Middle frontal gyrus (tissue), 1 donor: ENCODE data around the gene DAAM2.

Experiments
- DNase-seq: peaks from one replicate; pipeline ENCODE4 v3.0.0-alpha.2; 2015; ENCODE audit warnings: low spot score; ENCODE audit errors: extremely low spot score

DAAM2 gene

DNA sequence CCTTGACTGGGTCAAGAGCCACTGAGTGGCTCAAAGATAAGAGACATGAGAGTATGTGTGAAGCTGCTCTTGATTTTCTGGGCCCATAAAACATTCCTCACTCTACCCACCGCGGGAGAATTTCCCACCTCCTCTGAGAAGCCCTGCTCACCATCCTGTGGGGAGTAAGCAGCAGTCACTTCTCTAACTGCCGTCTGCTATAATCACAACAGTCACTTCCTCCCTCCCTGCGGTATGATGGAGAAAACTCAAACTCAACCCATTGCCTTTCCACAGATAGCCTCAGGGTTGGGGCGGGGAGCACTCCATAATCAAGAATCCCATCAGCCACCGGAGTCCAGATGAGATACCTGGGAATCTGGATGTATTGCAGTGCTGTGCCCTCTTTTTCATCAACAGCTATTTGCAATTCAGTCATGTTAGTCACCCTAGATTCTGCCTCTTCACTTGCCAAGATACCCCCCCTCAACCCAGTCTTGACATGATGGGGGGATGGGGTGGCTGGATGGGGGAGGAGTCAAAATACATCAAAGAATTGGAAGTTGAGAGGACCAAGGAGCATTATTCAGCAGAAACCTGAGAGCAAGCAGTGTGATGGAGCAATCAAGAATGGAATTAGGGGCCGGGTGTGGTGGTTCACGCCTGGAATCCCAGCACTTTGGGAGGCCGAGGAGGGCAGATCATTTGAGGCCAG lies 137.0 kb downstream of the DAAM2 start:
- no peak for DNase-seq

DNA sequence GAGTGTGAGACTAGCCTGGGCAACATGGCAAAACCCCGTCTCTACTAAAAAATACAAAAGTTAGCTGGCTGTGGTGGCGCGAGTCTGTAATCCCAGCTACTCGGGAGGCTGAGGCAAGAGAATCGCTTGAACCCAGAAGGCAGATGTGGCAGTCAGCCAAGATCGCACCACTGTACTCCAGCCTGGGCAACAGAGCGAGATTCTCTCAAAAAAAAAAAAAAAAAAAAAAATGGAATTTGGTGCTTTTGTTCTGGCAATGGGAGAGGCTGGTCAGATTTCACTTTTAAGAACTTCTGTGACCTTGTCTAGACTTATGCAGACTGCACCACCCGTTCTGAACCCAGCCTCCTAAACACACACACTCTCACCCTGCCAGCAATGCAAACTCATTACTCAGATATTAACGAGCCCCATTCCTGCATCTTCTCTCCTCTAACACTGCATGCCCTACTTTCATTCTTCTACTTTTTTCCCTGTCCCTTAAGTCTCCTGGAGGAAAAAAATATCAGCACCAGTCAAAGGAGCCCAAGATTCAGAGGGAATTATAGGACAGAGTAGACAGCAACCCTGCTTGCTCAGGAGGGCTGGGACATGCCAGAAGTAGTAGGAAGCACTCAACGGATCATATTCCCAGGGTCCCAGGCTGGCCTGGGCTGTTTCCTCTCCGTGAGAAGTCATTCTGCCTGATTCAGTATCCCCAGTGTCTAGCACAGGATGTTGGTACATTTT lies 137.7 kb downstream of the DAAM2 start:
- DNase-seq = no peak

DNA sequence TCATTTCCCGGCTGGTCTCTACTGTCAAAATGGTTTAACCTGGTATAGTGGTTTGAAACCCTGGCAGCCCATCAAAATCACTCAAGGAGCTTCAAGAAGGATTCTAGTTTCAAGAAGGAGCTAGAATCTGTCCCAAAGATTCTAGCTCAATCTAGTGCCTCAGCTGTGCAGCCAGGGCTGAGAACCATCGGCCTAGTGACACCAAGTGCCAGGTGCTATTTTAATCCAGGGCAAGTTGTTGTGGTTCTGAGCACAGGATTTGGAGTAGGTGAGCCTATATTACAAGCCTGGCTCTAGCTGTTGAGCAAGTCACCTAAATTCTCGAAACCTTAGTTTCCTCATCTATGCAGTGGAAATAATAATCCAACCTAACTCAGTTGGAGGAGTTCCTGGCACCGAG lies 138.4 kb downstream of the DAAM2 start:
- no peak for DNase-seq

DNA sequence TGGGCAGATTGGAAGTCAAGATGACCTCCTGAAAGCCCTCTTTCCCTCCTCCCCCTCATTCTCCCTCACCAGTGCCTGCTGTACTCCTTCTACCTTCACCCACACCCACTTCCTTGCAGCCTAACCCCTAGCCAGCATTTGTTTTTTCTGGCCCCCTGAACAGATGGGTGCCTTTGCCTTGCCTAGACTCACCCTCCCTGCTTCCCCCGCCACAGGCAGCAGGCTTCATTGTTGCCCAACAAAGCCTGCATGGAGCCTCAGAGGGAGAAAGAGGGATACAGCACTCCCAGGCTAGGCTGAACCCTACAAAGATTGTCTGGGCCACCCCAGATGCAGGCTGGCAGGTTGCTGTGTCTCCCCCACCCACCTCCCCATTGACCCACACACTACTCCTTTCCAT lies 139.4 kb downstream of the DAAM2 start:
- no peak for DNase-seq

DNA sequence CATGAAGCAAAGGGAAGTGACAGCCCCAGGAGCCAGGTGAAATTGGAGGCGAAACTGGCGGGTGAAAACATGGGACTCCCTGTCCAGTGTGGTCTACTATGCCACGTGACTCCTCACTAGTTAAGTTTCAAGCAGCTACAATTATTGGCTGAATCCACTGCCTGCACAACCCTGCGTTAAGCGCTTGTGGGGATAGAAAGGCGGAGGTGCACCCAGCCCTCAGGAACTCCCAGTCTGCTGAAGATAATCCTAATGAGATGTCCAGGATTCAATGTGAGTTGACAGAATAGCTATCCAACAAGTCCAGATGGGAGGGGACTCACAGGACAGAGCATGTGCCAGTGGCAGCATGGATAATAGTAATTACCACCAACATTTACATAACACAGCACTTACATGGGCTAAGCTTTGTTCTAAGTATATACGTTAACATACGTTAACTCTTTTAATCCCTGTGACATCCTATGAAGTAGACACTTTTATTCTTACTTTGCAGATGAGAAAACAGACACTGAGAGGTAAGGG lies 140.3 kb downstream of the DAAM2 start:
- DNase-seq = no peak

DNA sequence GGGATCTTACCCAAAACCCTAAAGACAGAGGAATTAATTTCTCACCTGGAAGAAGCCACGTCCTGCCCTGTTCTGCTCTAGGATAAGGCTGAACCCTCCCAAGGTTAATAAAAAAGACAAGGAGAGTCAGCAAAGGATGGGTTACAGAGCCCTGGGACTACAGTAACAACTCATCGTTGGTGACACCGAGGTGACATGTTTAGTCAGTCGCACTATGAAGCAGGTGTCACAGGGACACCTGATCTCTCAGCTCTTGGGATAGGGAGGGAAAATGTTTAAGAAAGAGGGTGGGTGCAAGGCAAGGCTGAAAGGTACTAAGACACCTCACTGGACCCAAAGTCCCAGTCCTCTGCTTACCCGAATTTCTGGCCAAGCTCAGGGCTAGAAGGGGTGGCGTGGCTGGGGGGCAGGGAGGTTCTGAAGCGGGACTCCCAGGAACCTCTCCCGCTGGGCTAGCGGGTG lies 141.5 kb downstream of the DAAM2 start:
- no peak for DNase-seq

DNA sequence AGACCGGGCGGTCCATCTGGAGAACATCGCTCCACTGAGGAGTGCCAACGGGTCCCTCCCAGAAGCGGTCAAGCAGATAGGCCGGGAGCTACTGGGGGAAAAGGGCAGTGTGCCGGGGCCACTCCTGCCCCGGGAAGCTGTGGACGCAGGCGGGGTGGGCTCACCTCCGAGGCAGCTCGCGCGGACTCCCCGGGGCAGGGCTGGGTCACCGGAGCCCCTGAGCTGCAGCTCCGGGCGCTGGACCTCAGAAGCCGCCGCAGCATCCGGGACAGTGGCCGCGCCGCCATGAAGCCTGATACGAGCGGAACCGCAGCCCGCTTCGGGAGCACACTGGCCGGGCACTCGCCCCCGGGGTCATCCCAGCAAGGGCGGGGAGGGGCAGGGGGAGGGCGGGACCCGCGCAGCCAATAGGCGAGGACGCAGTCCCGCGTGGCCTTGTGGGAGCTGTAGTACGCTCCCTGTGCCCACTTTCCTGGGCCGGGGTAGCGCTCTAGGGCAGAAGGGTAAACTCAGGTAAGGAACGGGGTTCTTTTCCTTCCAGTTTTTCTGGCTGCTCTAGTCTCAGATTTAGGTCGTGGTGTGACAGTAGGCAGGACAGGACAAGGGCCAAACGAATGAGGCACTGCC lies 142.1 kb downstream of the DAAM2 start, which contains the start of gene MOCS1:
Gene MOCS1, minus strand, starts transcription at position 332 of the 627 bp plus-strand sequence. Its CDS starts 45 bp downstream, at position 287.
- DNase-seq = peak; percentile 73

DNA sequence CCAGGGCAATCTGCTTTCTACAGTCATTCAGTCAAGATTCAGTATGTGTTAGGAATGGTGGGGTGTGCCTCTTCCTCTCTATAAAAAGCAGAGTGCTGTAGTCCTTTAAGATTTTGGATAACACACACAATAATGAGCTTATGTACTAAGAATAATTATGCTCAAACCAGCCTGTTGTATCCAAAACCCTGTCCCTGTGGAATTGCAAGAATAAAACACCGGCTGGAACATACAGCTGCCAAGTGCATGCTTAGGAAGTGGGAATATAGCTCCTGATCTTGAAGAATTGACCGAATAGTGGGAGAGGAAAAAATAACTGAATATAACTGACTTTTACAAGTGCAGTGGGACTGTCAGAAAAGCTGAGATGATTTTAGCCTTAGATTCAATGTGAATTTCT lies 143.1 kb downstream of the DAAM2 start:
- no peak for DNase-seq

DNA sequence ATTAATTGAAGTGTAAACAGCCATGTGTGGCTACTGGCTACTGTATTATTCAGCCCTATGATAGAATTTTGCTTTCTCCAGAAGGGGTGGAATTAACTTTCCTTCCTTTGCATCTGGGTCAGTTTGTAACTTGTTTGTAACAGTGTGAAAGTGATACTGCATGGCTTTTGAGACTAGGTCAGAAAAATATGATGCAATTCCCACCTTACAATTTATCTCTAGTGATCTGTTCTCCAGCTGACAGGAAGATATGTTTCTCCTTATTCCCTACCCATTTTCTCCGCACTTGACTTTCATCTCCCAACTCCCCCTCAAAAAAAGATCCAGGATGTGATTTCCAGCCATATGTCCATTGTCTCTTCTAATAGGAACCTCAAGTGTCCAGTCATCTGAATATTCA lies 144.7 kb downstream of the DAAM2 start:
- no peak for DNase-seq

DNA sequence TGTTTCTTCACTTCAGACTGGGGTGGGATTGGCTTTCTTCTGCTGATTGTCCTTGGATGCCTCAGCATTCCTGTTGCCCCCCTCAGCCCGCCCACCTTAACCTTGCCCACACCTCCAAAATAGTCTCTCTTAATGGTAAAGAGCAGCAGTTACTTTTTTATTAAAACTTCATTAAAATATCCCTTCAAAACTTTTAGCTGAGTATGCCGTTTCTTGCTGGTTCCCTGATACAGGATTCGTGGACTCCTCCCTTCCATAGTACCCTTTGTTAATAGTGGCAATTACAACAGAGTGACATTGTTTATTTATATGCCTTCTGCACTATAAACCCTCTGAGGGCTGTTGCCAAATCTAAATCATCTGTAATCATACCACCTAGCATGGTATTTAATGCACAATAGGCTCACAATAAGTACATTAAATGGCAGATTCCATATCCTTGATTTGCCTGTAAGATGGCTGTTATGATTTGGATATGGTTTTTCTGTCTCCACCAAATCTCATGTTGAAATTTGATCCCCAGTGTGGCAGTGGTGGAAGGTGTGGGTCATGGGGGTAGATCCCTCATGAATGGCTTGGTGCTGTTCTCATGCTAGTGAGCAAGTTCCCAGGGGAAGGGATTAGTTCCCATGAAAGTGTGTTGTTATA lies 145.6 kb downstream of the DAAM2 start:
- DNase-seq = no peak

DNA sequence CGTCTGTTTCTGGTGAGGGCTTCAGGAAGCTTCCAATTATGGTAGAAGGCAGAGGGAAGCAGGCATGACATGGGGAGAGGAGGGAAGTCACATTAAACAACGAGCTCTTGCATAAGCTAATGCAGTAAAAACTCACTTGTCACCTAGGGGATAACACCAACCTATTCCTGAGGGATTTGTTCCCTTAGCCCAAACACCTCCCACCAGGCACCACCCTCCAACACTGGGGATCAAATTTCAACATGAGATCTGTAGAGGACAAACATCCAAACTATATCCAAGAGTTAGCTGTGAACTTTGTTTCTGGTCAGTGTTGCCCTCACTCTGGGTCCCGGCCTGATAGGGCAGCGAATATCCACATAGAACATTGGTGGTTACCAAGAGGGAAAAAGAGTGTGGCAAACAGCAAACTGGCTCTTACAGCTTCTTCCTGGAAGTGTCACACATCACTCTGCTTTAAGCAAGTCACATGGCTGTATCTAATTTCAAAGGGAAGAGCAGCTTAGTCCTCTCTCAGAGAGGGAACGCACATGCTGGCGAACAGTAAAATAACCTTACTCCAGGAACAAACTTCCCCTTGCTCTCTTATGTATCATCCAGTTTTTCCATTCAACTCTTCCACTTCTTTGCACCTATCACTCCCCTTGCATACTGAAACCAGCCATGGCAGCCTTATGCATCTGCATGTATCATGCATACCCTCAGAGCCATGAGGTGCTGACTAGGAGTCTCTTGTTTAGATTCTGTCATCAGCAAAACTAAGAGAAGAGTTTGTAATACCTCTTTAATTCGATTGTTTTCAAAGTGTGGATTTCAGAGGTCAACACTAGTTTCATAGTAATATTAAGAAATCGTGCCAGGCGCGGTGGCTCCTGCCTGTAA lies 146.8 kb downstream of the DAAM2 start:
- no peak for DNase-seq

DNA sequence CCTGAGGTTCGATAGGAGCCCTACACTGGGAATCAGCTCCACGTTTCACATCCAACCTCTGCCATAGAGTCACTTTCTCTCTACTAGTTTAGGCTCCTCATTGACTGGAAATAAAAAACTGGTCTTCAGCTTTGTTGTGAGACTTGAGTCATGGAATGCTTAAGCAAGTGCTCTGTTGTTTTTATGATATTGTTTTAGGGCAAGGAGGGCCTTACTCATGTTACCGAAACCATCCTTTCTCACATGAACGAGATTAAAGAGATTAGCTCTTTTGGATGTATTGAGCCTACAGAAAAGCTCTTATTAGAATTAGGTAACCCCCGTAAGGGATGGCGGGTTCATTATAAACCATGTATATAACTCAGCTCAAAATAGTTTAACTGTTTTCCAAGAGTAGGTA lies 149.0 kb downstream of the DAAM2 start:
- no peak for DNase-seq

DNA sequence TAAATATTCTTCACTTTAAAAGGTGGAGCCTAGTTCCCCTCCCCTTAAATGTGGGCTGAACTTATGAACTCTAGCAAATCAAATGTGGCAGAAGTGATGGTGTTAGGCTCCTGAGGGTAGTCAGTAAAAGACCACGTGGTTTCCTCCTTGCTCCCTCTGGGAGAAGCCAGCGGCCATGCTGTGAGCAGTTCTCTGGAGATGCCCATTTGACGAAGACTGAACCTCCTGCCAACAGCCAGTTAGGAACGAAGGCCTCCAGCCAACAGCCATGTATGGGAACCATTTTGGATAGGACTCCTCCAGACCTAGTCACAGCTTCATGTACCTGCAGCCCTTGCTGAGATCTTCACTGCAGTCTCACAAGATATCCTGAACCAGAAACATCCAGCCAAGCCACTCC lies 149.6 kb downstream of the DAAM2 start:
- DNase-seq = no peak

DNA sequence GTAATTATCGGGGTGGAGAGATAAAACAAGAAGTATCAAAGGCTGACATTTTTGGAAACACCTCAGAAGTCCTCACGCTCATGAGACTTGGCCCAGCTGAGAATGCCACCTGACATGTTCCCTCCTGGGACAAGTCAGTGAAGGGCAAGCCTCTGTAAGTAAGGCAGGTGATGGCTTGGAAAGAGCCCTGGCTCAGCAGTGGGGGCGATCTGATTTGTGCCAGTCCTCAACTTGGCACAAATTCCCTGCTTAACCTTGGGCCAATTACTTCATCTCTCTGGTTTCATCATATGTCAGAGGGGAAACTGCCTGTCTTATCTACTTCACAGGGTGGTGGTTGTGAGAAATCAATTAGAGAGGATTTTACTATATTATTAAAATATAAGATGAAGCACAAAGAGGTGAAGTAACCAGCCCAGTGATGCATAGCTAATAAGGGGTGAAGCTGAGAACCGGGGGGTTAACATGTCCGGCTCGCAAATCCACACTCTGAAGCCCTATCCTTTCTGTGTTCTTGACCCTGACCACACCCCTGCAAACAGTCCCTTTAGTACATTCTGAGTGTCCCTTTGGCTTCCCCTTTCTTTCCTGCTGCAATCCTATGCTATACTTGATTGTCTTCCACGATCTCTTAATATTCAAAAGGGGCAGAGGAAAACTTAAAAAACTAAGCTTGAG lies 150.9 kb downstream of the DAAM2 start:
- DNase-seq = no peak

DNA sequence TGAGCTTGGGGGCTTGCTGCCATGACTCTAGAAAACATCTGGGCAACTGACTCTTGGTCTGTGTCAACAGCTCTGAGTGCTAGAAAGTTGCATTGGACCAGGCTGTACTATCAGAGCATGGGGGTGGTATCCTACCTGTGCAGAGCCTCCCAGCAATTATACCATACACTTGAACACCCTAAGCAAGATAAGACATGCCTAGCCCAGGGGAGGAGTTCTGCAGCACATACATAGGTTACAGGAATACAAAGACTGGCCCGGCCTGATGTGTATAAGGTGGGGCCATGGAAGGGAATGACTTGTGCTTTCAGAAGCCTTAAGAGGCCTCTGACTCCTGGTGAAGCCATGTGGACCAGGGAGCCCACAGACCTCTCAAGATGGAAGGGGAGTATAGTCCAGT lies 153.4 kb downstream of the DAAM2 start:
- DNase-seq = no peak

DNA sequence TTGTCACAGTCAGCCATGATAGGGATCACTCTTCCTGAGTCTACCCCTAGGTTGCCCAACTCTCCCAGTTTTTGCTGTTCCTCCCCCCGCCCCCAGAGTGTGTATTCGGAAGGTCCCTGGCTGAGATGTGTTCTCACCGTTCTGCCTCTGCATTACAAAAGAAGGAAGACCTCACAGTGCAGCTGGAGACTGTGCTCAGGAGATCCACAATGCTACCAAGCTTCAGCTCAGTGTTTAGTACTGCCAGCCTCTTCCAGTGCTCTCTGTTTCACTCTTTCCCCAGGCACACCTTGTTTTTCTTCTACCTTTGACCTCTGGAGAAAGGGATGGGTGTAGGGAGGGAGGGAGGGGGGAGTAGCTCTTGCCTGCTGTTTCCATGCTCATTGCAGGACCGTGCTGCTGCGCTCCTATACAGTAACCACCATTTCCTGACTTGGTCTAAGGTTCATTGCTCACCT lies 155.5 kb downstream of the DAAM2 start:
- DNase-seq = no peak

DNA sequence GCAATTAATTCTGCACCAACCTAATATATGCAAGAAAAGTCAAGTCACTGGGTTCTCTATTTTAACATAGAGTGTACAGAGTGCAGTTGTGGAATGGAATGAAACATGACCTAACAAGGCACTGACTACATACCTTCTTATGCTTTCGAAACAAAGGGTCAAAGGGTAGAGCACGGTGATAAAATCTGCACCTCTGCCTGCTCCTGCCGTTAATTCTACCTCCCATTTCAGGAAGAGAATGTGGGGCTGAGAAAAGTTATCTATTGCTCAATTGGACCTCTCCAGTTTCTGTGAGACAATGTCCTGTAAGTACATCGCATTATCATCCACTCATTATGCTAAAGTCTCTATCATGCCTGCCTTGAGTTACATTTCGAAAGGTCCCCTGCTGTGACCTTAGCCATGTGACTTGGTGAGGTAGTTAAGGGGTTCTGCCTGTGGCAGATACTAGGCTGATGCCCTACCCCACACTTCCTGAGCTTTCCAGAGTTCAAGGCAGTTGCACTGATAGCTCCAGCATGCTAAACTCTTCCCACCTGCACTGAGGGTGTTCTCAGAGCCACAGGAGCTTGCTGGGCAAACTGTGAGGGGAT lies 156.1 kb downstream of the DAAM2 start:
- DNase-seq = no peak

DNA sequence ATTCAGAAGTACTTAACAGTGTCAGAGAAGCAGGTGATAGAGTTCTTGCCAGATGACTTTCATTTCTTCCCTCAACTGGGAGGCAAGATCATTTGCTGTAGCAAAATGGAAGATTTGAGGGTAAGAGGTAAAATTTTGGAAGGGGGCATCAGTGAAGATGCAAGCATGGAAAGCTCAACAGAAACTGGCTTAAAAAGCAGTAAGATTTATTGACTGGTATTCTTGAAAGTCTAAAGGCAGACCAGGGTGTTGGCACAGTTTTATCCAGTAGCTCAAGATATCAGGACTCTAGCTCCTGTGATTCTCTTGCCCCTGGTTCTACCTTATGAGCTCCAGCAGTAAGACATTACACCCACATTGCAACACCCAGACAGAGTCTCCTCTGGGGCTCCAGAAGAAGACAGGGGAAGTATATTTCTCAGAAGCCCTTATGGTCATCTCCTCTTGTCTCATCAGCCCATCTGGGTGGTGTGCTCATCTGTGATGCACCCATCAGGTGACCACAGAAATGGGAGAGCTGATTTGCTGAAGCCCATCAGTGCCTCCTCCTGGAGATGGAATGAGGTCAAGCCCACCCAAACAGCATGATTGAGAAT lies 158.0 kb downstream of the DAAM2 start:
- DNase-seq = no peak

DNA sequence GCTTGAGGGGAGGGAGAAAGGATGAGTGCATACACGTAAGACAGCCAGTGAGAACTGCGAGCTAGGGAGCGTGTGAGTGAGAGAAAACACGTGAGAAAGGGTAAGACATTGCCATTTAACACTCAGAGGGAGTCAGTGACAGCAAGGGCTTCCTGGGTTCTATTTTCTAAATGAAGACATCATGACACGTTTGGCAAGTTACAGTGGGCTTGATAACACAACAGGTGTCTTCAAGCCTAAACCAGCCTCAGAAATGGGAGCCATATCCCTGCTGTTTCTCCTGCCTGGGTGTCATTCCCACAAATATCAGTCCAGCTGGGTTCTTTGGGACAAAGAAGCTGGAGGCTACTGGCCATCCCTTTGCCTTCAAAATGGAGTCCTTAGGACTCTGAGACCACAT lies 159.0 kb downstream of the DAAM2 start:
- no peak for DNase-seq
